VCaP (cell line): ENCODE results near the gene CDH4.

Source experiments
- H3K27ac ChIP-seq: fragments of 450-650 bp; 2 replicates; pipeline ENCODE4 v1.5.1; 2017
- TF ChIP-seq, protein P1 (sequence below): fragments of 450-650 bp; conservative IDR thresholded peaks from 2 replicates; pipeline ENCODE4 v1.5.1; 2017; ENCODE audit warnings: mild to moderate bottlenecking, moderate library complexity

CDH4 gene

GRCh38 chr20:61436283-61436666 is 184.2 kb downstream of the CDH4 start:
- no peak overlapping the region for H3K27ac ChIP-seq
- TF ChIP-seq, protein P1, sequence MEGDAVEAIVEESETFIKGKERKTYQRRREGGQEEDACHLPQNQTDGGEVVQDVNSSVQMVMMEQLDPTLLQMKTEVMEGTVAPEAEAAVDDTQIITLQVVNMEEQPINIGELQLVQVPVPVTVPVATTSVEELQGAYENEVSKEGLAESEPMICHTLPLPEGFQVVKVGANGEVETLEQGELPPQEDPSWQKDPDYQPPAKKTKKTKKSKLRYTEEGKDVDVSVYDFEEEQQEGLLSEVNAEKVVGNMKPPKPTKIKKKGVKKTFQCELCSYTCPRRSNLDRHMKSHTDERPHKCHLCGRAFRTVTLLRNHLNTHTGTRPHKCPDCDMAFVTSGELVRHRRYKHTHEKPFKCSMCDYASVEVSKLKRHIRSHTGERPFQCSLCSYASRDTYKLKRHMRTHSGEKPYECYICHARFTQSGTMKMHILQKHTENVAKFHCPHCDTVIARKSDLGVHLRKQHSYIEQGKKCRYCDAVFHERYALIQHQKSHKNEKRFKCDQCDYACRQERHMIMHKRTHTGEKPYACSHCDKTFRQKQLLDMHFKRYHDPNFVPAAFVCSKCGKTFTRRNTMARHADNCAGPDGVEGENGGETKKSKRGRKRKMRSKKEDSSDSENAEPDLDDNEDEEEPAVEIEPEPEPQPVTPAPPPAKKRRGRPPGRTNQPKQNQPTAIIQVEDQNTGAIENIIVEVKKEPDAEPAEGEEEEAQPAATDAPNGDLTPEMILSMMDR: no peak

GRCh38 chr20:61436667-61437279 is 184.7 kb downstream of the CDH4 start:
- H3K27ac ChIP-seq: no peak overlapping the region
- TF ChIP-seq, protein P1: no peak

DNA sequence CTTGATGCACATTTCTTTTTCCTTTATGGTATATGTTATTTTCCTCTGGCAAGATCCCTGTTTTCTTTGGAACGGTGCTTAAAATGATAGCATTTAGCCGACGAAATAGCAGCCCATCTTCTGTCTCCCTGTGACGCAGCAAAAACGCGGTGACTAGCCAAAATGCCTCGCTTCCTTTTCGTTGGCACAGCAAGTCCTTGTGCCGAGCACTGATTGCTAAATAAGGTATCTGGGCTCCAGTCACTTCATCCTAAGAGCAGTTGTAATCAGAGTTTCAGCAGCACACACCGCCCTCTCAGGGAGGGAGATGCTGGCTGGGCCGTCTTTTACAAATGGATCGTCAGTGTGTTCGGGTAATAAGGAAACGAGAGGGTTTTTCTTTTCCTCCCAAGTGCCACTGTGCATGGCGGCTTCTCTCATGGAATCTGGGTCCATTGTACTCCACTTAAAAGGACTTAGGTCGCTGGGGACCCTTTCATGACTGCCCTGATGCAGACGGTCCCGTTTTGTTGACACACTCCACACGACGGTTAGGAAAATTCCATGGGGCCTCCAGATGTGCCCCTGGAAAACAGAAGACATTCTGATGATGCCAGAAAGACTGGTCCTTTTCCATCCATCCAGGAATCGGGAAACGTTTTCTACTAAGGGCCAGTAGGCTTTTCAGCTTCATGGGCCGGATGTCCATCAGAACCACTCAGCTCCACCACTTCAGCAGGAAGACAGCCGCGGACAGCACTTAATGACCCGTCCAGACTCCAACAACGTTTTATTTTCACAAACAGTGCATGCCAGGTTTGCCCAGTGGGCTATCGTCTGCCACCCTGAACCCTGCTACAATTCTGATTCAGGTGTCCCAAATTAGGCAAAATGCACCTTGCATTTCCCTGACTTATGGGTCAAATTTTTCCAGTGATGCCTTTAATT is 185.5 kb downstream of the CDH4 start:
- TF ChIP-seq, protein P1: no peak
- no peak overlapping the region for H3K27ac ChIP-seq

DNA sequence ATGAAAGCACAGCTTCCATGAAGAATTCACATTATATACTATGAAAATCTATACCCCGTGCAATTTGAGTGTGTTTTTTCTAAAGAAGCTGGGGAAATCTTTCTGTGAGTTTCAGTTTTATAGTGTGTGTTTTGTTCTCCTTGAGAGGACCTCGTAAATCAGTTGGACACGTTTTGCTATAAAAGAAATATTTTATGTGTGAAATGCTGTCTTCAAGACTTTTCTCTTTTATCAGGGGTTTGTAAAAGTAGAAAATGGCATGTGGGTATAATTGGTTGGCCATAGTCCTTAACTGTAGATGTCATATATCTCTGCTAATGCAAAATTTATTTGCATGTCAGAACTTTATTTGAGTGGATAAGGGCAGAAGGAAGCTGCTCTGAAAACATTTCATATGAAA is 186.2 kb downstream of the CDH4 start:
- peak overlapping the region; percentile 17; the same call in 1 of the 2 replicates for H3K27ac ChIP-seq
- TF ChIP-seq, protein P1: no peak

- H3K27ac ChIP-seq: no peak overlapping the region
- TF ChIP-seq, protein P1: no peak
Measured at GRCh38 chr20:61439251-61439650, 187.2 kb downstream of the CDH4 start.

DNA sequence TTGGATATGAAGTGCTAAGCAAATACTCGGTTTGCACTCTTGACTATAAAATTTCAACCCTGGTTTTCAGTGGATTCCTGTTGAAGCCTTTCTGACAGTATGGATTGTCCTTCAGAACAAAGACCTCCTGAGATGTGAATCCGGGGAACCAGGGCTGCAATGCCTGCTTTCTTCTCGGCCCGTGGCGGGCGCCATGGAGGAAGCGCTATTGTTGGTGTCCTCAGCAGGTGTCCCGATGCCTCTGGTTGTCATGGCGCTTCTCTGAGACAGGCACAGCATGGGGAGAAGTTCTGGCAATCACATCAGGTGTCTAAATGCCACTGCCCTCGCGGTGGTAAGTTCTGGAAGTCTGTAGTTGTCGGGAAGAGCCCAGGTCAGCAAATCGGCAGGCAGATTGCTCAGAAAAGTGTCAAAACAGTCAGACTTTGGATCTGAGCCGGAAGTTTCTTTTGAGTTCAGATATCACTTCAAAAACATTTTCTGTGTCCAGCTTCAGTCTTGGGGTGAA is 188.5 kb downstream of the CDH4 start:
- TF ChIP-seq, protein P1: no peak
- H3K27ac ChIP-seq: no peak overlapping the region

GRCh38 chr20:61441537-61441936 is 189.5 kb downstream of the CDH4 start:
- TF ChIP-seq, protein P1: no peak
- peak overlapping the region; percentile 82; the same call in 1 of the 2 replicates for H3K27ac ChIP-seq
